ENCODE results near the gene GGT5.
"Not testable (repeated sequence)": the region's sequence is repeated elsewhere in the genome, so short reads cannot be mapped to it uniquely, and the experiment has no call there.

DNA sequence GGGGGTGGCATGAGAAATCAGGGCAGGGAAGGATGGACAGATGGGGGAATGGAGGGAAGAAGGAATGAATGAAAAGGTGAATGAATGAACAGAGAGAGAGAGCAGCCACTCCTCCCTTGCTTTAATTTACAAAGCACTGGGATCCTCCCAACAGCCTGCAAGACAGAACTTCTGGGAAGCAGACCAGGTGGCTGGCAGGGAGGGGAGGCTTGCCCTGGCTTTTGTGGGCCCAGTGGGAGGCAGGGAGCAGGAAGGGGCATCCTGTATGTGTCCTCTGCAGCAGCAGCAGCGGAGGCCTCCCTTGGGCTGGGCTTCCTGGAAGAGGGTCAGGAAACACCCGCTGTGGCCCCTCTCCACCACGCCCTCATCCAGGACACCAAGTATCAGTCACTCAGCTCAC lies 1.5 kb downstream of the GGT5 start:
- TF ChIP-seq, protein P1, sequence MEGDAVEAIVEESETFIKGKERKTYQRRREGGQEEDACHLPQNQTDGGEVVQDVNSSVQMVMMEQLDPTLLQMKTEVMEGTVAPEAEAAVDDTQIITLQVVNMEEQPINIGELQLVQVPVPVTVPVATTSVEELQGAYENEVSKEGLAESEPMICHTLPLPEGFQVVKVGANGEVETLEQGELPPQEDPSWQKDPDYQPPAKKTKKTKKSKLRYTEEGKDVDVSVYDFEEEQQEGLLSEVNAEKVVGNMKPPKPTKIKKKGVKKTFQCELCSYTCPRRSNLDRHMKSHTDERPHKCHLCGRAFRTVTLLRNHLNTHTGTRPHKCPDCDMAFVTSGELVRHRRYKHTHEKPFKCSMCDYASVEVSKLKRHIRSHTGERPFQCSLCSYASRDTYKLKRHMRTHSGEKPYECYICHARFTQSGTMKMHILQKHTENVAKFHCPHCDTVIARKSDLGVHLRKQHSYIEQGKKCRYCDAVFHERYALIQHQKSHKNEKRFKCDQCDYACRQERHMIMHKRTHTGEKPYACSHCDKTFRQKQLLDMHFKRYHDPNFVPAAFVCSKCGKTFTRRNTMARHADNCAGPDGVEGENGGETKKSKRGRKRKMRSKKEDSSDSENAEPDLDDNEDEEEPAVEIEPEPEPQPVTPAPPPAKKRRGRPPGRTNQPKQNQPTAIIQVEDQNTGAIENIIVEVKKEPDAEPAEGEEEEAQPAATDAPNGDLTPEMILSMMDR (IDR thresholded peaks at IDR 0.05; ENCODE audit: low read depth, low read length), result not testable (repeated sequence)
- not testable (repeated sequence) for TF ChIP-seq EZH2phosphoT487 (IDR thresholded peaks at IDR 0.05; ENCODE audit: low read depth)

Measured in OCI-LY3 (cell line).